ENCODE measurements around the gene TRAPPC1.

DNA sequence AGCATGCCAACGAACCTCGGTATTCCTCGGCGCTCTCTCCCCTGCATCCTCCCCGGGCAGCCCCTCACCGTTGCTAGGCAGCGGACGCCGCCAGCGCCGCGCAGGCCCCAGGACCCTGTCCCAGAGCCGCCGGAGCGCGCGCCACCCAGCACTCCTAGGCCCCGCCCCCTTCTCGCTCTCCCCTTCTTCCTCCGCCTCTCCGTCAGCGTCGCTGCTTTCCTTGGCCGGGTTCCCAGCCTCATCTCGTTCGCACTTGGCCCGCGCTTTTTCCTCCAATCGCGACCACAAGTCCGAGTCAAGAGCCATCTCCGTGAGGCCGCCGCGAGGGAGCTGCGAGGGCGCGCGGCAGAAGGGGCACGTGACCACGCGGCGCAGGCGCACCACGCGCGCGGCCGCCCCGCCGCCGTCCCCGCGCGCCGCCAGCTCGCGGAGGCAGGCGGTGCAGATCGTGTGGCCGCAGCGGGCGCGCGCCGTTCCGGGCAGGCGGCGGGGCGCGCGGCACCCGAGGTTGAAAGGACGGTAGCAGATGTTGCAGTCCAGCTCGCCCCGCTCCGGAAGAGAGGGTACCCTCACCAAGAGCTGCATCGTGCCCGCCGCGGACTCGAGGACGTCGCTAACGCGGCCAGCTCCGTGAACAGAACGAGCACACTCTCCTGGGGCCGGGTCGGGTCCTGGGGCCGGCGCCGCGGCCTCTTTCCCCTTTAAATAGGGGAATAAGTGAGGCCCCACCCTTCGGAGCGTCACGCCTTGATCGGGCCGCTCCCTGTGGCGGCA, 15.9 kb downstream of the TRAPPC1 start, which contains the start of gene RNF227:
- TF ChIP-seq CTCF (IDR thresholded peaks at IDR 0.05; ENCODE audit: low read depth, low read length, missing input control) = no peak
- no peak for TF ChIP-seq MAX (IDR thresholded peaks at IDR 0.05)
- no peak for TF ChIP-seq FOXA1 (IDR thresholded peaks at IDR 0.05)
- TF ChIP-seq RAD21 (IDR thresholded peaks at IDR 0.05) = no peak
- TF ChIP-seq FOXA2 (IDR thresholded peaks at IDR 0.05) = no peak
- no peak for TF ChIP-seq RXRA (IDR thresholded peaks at IDR 0.05)
- no peak for TF ChIP-seq EGR1 (IDR thresholded peaks at IDR 0.05; ENCODE audit: low read depth in 2 of 2)
- TF ChIP-seq TAF1 (conservative IDR thresholded peaks at IDR 0.05) = no peak
- TF ChIP-seq, protein P1, sequence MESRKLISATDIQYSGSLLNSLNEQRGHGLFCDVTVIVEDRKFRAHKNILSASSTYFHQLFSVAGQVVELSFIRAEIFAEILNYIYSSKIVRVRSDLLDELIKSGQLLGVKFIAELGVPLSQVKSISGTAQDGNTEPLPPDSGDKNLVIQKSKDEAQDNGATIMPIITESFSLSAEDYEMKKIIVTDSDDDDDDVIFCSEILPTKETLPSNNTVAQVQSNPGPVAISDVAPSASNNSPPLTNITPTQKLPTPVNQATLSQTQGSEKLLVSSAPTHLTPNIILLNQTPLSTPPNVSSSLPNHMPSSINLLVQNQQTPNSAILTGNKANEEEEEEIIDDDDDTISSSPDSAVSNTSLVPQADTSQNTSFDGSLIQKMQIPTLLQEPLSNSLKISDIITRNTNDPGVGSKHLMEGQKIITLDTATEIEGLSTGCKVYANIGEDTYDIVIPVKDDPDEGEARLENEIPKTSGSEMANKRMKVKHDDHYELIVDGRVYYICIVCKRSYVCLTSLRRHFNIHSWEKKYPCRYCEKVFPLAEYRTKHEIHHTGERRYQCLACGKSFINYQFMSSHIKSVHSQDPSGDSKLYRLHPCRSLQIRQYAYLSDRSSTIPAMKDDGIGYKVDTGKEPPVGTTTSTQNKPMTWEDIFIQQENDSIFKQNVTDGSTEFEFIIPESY (IDR thresholded peaks at IDR 0.05) = no peak
- no peak for TF ChIP-seq YY1 (IDR thresholded peaks at IDR 0.05)
- TF ChIP-seq ATF3 (IDR thresholded peaks at IDR 0.05) = no peak
- TF ChIP-seq, protein P2, sequence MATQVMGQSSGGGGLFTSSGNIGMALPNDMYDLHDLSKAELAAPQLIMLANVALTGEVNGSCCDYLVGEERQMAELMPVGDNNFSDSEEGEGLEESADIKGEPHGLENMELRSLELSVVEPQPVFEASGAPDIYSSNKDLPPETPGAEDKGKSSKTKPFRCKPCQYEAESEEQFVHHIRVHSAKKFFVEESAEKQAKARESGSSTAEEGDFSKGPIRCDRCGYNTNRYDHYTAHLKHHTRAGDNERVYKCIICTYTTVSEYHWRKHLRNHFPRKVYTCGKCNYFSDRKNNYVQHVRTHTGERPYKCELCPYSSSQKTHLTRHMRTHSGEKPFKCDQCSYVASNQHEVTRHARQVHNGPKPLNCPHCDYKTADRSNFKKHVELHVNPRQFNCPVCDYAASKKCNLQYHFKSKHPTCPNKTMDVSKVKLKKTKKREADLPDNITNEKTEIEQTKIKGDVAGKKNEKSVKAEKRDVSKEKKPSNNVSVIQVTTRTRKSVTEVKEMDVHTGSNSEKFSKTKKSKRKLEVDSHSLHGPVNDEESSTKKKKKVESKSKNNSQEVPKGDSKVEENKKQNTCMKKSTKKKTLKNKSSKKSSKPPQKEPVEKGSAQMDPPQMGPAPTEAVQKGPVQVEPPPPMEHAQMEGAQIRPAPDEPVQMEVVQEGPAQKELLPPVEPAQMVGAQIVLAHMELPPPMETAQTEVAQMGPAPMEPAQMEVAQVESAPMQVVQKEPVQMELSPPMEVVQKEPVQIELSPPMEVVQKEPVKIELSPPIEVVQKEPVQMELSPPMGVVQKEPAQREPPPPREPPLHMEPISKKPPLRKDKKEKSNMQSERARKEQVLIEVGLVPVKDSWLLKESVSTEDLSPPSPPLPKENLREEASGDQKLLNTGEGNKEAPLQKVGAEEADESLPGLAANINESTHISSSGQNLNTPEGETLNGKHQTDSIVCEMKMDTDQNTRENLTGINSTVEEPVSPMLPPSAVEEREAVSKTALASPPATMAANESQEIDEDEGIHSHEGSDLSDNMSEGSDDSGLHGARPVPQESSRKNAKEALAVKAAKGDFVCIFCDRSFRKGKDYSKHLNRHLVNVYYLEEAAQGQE (IDR thresholded peaks at IDR 0.05) = no peak
